MM.1S (cell line): ENCODE data around the gene LIN7B.
"Not testable (repeated sequence)": the region's sequence is repeated elsewhere in the genome, so short reads cannot be mapped to it uniquely, and the experiment has no call there.

ENCODE experiments used
- DNase-seq: peaks from one replicate; pipeline ENCODE4 v3.0.0-alpha.2; 2015
- H2AFZ ChIP-seq: fragments of 300-600 bp; sonication (generic); 2 replicates; pipeline ENCODE4 v1.6.0; 2016; ENCODE audit warnings: antibody characterized with exemption, low read length
- H3F3A ChIP-seq: fragments of 300-600 bp; sonication (generic); 2 replicates; pipeline ENCODE4 v1.6.1; 2016; ENCODE audit warnings: mild to moderate bottlenecking, antibody characterized with exemption, low read length, moderate library complexity, mixed read lengths; ENCODE audit not compliant: insufficient read depth
- H3K27ac ChIP-seq: fragments of 300-600 bp; sonication (generic); 2 replicates; pipeline ENCODE4 v1.5.1; 2016; ENCODE audit warnings: mild to moderate bottlenecking, low read length
- H3K27me3 ChIP-seq: fragments of 300-600 bp; sonication (generic); replicated peaks from 2 replicates; pipeline ENCODE4 v1.6.0; 2016; ENCODE audit warnings: low read length; ENCODE audit not compliant: insufficient read depth
- H3K36me3 ChIP-seq: fragments of 300-600 bp; sonication (generic); replicated peaks from 2 replicates; pipeline ENCODE4 v1.6.1; 2016; ENCODE audit warnings: mild to moderate bottlenecking, low read length, mixed read lengths; ENCODE audit not compliant: insufficient read depth
- H3K4me1 ChIP-seq: fragments of 300-600 bp; sonication (generic); 2 replicates; pipeline ENCODE4 v1.6.1; 2016; ENCODE audit warnings: low read length, mixed read lengths
- H3K4me2 ChIP-seq: fragments of 300-600 bp; sonication (generic); 2 replicates; pipeline ENCODE4 v1.6.0; 2016; ENCODE audit warnings: low read depth, low read length
- H3K4me3 ChIP-seq: fragments of 300-600 bp; sonication (generic); 2 replicates; pipeline ENCODE4 v1.5.1; 2016; ENCODE audit warnings: low read length, mixed read lengths
- H3K79me2 ChIP-seq: fragments of 300-600 bp; sonication (generic); 2 replicates; pipeline ENCODE4 v1.6.1; 2016; ENCODE audit warnings: mixed run types, low read length, mixed read lengths
- H3K9ac ChIP-seq: fragments of 300-600 bp; sonication (generic); 2 replicates; pipeline ENCODE4 v1.6.1; 2016; ENCODE audit warnings: low read length, mixed read lengths
- H3K9me2 ChIP-seq: fragments of 300-600 bp; sonication (generic); replicated peaks from 2 replicates; pipeline ENCODE4 v1.6.1; 2016; ENCODE audit warnings: mild to moderate bottlenecking, low read length, mixed read lengths; ENCODE audit not compliant: insufficient read depth
- H3K9me3 ChIP-seq: fragments of 300-600 bp; sonication (generic); replicated peaks from 2 replicates; pipeline ENCODE4 v1.6.1; 2016; ENCODE audit warnings: mild to moderate bottlenecking, low read length, mixed read lengths; ENCODE audit not compliant: insufficient read depth
- H4K20me1 ChIP-seq: fragments of 300-600 bp; sonication (generic); 2 replicates; pipeline ENCODE4 v1.6.1; 2016; ENCODE audit warnings: mild to moderate bottlenecking, low read length, moderate library complexity, mixed read lengths; ENCODE audit not compliant: insufficient read depth
- EZH2 ChIP-seq: fragments of 300-600 bp; sonication (generic); optimal IDR thresholded peaks from 2 replicates; pipeline ENCODE3; 2017; ENCODE audit warnings: low read depth, mild to moderate bottlenecking, antibody characterized with exemption, low read length, mixed read lengths
- EZH2phosphoT487 ChIP-seq: fragments of 300-600 bp; sonication (generic); IDR thresholded peaks from 2 replicates; pipeline ENCODE4 v1.6.1; 2018; ENCODE audit warnings: antibody characterized with exemption, low read length
- TF ChIP-seq, protein P1 (sequence below): fragments of 300-600 bp; sonication (generic); IDR thresholded peaks from 2 replicates; pipeline ENCODE4 v1.5.1; 2016; ENCODE audit warnings: antibody characterized with exemption, low read length, mixed read lengths

The LIN7B gene

GRCh38 chr19:49142866-49143335 is 28.7 kb downstream of the LIN7B start:
- Histone ChIP-seq H3K4me2 (peak overlapping the region; percentile 53; the same call in 1 of the 2 replicates), H4K20me1 (no peaks in the 10 kb centered on the region), H3K9me3 (no peaks in the 10 kb centered on the region), H3K36me3 (no peaks in the 10 kb centered on the region), H3F3A (no peaks in the 10 kb centered on the region), H3K27ac (no peak overlapping the region), H2AFZ (peak overlapping the region; percentile 80), H3K27me3 (peaks cover 40% of the 10 kb centered on the region), H3K4me3 (peak overlapping the region; percentile 24; the same call in 1 of the 2 replicates), H3K9ac (no peak overlapping the region), H3K9me2 (no peaks in the 10 kb centered on the region), H3K4me1 (peaks cover 6% of the 10 kb centered on the region; the same call in 1 of the 2 replicates), H3K79me2 (no peaks in the 10 kb centered on the region)
- DNase-seq, result peak; percentile 65
- TF ChIP-seq, protein P1, sequence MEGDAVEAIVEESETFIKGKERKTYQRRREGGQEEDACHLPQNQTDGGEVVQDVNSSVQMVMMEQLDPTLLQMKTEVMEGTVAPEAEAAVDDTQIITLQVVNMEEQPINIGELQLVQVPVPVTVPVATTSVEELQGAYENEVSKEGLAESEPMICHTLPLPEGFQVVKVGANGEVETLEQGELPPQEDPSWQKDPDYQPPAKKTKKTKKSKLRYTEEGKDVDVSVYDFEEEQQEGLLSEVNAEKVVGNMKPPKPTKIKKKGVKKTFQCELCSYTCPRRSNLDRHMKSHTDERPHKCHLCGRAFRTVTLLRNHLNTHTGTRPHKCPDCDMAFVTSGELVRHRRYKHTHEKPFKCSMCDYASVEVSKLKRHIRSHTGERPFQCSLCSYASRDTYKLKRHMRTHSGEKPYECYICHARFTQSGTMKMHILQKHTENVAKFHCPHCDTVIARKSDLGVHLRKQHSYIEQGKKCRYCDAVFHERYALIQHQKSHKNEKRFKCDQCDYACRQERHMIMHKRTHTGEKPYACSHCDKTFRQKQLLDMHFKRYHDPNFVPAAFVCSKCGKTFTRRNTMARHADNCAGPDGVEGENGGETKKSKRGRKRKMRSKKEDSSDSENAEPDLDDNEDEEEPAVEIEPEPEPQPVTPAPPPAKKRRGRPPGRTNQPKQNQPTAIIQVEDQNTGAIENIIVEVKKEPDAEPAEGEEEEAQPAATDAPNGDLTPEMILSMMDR, result no peak
- TF ChIP-seq EZH2 (no peak), EZH2phosphoT487 (no peak)

DNA sequence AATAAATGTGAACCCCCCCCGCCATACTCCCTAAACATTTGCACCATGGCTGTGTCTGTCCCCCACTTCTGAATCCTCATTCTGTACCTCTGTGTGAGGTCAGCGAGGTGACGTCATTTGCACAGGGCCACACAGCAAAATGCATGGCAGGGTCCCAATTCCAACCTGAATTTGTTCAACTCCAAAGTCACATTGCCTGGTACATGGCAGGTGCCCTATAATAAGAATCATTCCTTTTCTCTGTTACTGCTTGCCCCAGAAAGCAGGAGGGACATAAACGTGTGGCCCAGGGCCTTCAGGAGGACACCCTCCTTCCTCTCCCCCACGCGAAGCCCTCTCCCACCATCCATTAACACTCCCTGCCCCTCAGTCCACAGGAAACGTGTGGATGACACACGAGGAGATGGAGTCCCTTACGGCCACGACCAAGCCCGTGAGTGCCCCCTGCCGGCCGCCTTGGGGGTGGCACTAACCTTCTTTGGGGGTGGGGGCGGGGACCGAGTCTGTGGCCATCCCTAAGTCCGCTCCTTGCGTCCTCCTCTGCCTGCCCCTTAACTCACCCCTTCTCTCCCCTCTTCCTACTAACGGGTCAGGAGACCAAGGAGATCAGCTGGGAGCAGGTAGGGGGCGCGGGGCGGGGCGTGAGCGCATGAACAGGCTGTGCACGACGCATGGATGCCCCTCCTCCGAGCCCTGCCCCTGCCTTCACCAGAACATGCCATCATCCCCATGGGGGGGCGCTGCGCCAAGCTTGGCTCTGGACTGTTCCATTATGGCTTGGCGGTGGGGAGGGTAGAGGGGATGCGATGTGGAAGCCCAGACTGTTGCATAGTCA is 31.6 kb downstream of the LIN7B start:
- Histone ChIP-seq H3K36me3 (no peaks in the 10 kb centered on the region), H3K27me3 (peaks cover 45% of the 10 kb centered on the region), H3K27ac (no peak overlapping the region), H4K20me1 (no peaks in the 10 kb centered on the region), H3K9ac (no peak overlapping the region), H3K9me3 (no peaks in the 10 kb centered on the region), H3K4me3 (no peak overlapping the region), H3F3A (no peaks in the 10 kb centered on the region), H3K79me2 (no peaks in the 10 kb centered on the region), H2AFZ (peak overlapping the region; percentile 44), H3K9me2 (no peaks in the 10 kb centered on the region), H3K4me2 (peak overlapping the region; percentile 27; the same call in 1 of the 2 replicates), H3K4me1 (peaks cover 11% of the 10 kb centered on the region; the same call in 1 of the 2 replicates)
- no peak for TF ChIP-seq EZH2
- TF ChIP-seq, protein P1, result peak; percentile 89
- DNase-seq, result peak; percentile 63

- not testable (repeated sequence) for H3K9ac ChIP-seq, H3K36me3 ChIP-seq, H3F3A ChIP-seq, DNase-seq, H3K4me3 ChIP-seq, H3K9me2 ChIP-seq, H3K79me2 ChIP-seq, H2AFZ ChIP-seq, H4K20me1 ChIP-seq, H3K27ac ChIP-seq, H3K9me3 ChIP-seq
- peaks cover 50% of the 10 kb centered on the region for H3K27me3 ChIP-seq
- peaks cover 11% of the 10 kb centered on the region; the same call in 1 of the 2 replicates for H3K4me1 ChIP-seq
- peak overlapping the region; percentile 27; the same call in 1 of the 2 replicates for H3K4me2 ChIP-seq
Observed at GRCh38 chr19:49146408-49146770, 32.2 kb downstream of the LIN7B start.
